Measurements from ENCODE around the gene VAC14. TPM values are rescaled to one million over a fixed set of nuclear protein-coding genes. Genes with fewer than 3 reads are reported as not detected.
"Not testable (repeated sequence)": the region's sequence is repeated elsewhere in the genome, so short reads cannot be mapped to it uniquely, and the experiment has no call there.

Gene VAC14
- 24.1 TPM for polyA plus RNA-seq (2012; ENCODE audit: insufficient read depth, insufficient read length, low read depth)

GRCh38 chr16:70800781-70801480 lies at the start of gene VAC14:
Gene VAC14, minus strand, starts transcription at chr16:70801158. Its CDS starts 258 bp downstream, at chr16:70800900.
- H3K36me3 ChIP-seq, result no peaks in the 10 kb centered on the region
- TF ChIP-seq CTCF (IDR thresholded peaks at IDR 0.05; ENCODE audit: low read depth, low read length), result no peak
- H3K4me1 ChIP-seq, result no peaks in the 10 kb centered on the region; the same call in 1 of the 2 replicates
- DNase-seq, result peak; percentile 93
- no peaks in the 10 kb centered on the region for H3K9me3 ChIP-seq
- H3K27me3 ChIP-seq, result peaks cover 3% of the 10 kb centered on the region; the same call in 1 of the 2 replicates
- H3K4me3 ChIP-seq (ENCODE audit: low read depth, low read length), result peak within 1 kb of the TSS; percentile 97

GRCh38 chr16:70823498-70824118 lies 22.6 kb upstream of the VAC14 start:
- H3K27me3 ChIP-seq; H3K36me3 ChIP-seq; H3K4me3 ChIP-seq (ENCODE audit: low read depth, low read length); H3K9me3 ChIP-seq; DNase-seq; H3K4me1 ChIP-seq: not testable (repeated sequence)

GRCh38 chr16:70822734-70823133 lies 21.8 kb upstream of the VAC14 start:
- not testable (repeated sequence) for H3K4me1 ChIP-seq; DNase-seq; H3K9me3 ChIP-seq; H3K4me3 ChIP-seq (ENCODE audit: low read depth, low read length); H3K27me3 ChIP-seq; H3K36me3 ChIP-seq

GRCh38 chr16:70818088-70818487 lies 17.1 kb upstream of the VAC14 start:
- H3K9me3 ChIP-seq; H3K4me3 ChIP-seq (ENCODE audit: low read depth, low read length); DNase-seq; H3K4me1 ChIP-seq; H3K36me3 ChIP-seq; H3K27me3 ChIP-seq: not testable (repeated sequence)

- Histone ChIP-seq H3K4me1 (no peaks in the 10 kb centered on the region), H3K36me3 (no peaks in the 10 kb centered on the region), H3K9me3 (no peaks in the 10 kb centered on the region), H3K4me3 (ENCODE audit: low read depth, low read length) (no peak overlapping the region), H3K27me3 (peaks cover 25% of the 10 kb centered on the region)
- no peak for TF ChIP-seq CTCF (IDR thresholded peaks at IDR 0.05; ENCODE audit: low read depth, low read length)
- DNase-seq, result no peak
Measured at GRCh38 chr16:70809392-70810060, 8.6 kb upstream of the VAC14 start.

GRCh38 chr16:70808371-70808770 lies 7.4 kb upstream of the VAC14 start:
- no peaks in the 10 kb centered on the region for H3K4me1 ChIP-seq
- no peaks in the 10 kb centered on the region for H3K9me3 ChIP-seq
- H3K36me3 ChIP-seq, result no peaks in the 10 kb centered on the region
- peaks cover 25% of the 10 kb centered on the region for H3K27me3 ChIP-seq
- no peak overlapping the region for H3K4me3 ChIP-seq (ENCODE audit: low read depth, low read length)
- 0 out of 2 replicates have a peak, but pooled peaks have one; percentile 27 for TF ChIP-seq CTCF (IDR thresholded peaks at IDR 0.05; ENCODE audit: low read depth, low read length)
- DNase-seq, result no peak

- Histone ChIP-seq H3K9me3 (no peaks in the 10 kb centered on the region), H3K36me3 (no peaks in the 10 kb centered on the region), H3K4me3 (ENCODE audit: low read depth, low read length) (no peak overlapping the region), H3K4me1 (no peaks in the 10 kb centered on the region), H3K27me3 (peaks cover 22% of the 10 kb centered on the region)
- DNase-seq, result no peak
- TF ChIP-seq CTCF (IDR thresholded peaks at IDR 0.05; ENCODE audit: low read depth, low read length), result no peak
Measured at GRCh38 chr16:70805787-70806186, 4.8 kb upstream of the VAC14 start.

Data from BE2C (cell line).